NCI-H345 treated with DMSO at 0.1 percent for 48 hours (cell line): Measurements from ENCODE around the gene ZNF554.
"Not testable (repeated sequence)": the region's sequence is repeated elsewhere in the genome, so short reads cannot be mapped to it uniquely, and the experiment has no call there.

Experiments
- DNase-seq: peaks from one replicate; lab custom pipeline; 2025; ENCODE audit not compliant: unreplicated experiment; lab: John Stamatoyannopoulos, UW

The ZNF554 gene

DNA sequence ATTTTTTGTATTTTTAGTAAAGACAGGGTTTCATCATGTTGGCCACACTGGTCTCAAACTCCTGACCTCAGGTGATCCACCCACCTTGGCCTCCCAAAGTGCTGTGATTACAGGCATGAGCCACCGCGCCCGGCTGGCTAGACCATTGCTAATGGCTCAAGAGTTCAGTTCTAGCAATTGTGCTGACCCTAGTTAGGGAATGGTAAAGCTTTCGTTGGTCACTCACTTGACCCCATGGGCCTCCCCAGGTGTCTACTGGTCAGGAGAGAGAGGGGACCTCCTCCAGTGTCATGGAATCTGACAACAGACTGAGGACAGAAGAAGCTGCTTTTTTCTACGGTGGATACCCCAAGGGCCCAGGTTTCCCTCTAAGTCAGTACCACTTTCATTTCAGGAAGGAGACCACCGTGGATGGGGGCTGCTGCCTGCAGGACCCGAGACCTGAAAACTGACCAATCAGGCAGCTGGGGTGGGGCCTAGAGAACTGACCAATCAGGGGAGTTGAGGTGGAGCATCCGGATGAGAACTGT, 46.9 kb downstream of the ZNF554 start:
- DNase-seq, result no peak

- no peak for DNase-seq
Measured at GRCh38 chr19:2867025-2867991, 47.6 kb downstream of the ZNF554 start, which contains the start of gene ZNF556. TSS of gene ZNF556 (plus strand) at chr19:2867335. CDS start at chr19:2867422, 87 bp downstream.

- DNase-seq, result no peak
Measured at GRCh38 chr19:2869618-2870017, 50.0 kb downstream of the ZNF554 start.

DNA sequence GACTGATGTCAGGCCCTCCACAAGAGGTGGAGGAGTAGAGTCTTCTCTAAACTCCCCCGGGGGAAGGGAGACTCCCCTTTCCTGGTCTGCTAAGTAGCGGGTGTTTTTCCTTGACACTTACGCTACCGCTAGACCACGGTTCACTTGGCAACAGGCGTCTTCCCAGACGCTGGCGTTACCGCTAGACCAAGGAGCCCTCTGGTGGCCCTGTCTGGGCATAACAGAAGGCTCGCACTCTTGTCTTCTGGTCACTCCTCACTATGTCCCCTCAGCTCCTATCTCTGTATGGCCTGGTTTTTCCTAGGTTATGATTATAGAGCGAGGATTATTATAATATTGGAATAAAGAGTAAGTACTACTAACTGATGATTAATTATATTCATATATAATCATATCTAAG, 52.5 kb downstream of the ZNF554 start:
- DNase-seq, result not testable (repeated sequence)

GRCh38 chr19:2877398-2878331, 58.0 kb downstream of the ZNF554 start:
- DNase-seq, result no peak

DNA sequence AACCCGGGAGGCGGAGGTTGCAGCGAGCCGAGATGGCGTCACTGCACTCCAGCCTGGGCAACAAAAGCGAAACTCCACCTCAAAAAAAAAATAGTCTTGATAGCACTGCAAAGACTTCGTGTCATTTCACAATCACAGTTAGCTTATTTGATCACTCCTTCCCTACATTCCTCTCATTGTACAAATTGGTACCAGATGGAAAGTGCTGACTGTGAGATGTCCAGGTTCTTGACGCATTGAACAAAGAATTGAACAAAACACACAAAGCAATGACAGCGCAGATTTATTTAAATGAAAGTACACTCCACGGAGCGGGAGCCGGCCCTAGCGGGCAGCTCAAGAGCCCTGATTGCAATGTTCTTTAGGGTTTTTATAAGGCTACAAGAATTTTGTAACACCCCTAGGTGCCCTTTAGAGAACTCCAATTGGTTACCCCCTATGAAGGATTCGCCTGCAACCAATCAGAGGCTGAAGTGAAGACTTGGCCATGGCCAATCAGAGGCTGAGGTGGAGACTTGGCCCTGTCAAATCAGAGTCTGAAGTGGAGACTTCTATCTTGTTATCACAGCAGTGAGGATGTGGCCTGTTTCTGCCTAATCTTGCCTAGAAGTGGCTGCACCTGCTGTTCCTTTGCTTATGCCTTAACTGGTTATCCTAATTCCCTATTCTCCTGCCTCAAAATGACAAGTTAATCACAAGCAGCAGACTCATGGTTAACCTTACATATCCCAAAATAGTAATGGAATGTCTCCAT, 64.2 kb downstream of the ZNF554 start:
- DNase-seq, result no peak

DNA sequence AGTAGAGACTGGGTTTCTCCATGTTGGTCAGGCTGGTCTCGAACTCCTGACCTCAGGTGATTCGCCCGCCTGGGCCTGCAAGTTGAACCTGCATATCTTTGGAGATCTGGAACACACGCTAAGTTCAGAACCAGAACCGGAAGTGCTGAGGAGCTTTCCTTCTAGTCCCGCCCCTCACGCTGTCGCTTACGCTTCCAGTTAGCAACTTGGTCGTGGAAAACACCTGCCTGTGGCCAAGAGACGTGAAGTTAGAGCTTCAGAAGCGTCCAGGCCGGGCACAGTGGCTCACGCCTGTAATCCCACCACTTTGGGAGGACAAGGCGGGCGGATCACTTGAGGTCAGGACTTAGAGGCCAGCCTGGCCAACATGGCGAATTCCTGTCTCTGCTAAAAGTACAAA, 66.1 kb downstream of the ZNF554 start:
- no peak for DNase-seq
